Kidney capillary endothelial cell (primary cell): ENCODE measurements around the gene NT5M.

Source experiments
- DNase-seq: peaks from one replicate; pipeline ENCODE4 v3.0.0-alpha.2; 2018; ENCODE audit warnings: low spot score

Gene NT5M

DNA sequence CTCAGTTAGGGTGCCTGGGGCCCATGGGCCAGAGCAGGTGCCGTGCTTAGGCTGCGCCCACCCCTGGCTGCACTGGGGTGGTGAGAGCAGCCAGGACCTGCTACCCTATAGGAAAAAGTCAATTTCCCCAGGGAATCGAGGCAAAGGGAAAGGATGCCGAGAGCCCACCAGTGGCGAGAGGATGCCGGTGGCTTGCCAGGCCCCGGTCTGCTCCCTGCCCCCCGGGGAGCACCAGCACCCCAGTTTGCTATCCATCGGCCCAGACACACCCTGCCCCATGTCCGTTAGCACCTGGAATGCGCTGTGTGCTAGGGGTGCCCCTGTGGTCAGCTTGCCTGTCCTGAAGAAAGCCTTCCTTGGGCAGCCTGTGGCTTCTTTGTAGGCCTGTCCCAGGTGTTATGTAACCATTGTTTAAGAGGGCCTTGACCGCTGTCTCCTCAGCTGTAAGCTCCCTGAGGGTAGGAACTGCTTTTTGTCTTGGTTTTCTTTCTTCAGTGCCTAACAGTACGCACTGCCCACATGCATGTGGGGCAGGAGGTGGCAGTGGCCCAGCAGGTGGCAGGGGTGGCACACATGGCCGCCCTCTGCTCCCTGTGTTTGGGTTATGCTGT lies 40.8 kb downstream of the NT5M start:
- no peak for DNase-seq

- no peak for DNase-seq
Measured at GRCh38 chr17:17344507-17345293, 41.5 kb downstream of the NT5M start.

GRCh38 chr17:17345294-17345597 lies 42.1 kb downstream of the NT5M start:
- DNase-seq: no peak

DNA sequence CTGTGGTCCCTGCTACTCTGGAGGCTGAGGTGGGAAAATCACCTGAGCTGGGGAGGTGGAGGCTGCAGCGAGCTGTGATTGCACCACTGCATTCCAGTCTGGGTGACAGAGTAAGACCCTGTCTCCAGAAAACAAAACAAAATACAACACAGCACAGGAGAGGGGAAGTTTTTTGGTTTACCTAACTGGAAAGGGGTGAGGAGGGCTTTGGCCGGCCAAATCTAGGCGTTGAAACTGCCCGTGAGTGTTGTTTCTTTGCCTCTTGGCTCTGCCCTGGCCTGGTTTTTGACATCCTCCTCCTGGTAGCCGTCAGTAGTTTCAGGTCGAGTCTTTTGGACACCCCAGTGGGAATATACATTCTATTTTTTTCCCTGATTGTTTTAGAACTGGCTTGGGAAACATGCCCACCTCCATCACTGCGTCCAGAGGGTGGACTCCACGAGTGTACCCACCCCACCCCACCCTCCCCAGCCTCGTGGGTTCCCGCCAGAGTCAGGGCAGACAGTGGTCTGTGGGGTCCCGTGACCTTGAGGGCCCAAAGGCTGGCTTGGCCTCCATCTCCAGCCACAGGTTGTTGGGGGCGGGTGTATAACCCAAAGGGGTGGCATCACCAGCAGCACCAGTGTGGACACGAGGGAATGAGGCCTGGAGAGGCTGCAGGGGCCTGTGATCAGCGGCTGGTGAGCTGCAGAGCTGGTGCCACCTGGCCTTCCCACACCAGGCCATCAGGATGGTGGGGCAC lies 42.7 kb downstream of the NT5M start:
- DNase-seq: no peak

DNA sequence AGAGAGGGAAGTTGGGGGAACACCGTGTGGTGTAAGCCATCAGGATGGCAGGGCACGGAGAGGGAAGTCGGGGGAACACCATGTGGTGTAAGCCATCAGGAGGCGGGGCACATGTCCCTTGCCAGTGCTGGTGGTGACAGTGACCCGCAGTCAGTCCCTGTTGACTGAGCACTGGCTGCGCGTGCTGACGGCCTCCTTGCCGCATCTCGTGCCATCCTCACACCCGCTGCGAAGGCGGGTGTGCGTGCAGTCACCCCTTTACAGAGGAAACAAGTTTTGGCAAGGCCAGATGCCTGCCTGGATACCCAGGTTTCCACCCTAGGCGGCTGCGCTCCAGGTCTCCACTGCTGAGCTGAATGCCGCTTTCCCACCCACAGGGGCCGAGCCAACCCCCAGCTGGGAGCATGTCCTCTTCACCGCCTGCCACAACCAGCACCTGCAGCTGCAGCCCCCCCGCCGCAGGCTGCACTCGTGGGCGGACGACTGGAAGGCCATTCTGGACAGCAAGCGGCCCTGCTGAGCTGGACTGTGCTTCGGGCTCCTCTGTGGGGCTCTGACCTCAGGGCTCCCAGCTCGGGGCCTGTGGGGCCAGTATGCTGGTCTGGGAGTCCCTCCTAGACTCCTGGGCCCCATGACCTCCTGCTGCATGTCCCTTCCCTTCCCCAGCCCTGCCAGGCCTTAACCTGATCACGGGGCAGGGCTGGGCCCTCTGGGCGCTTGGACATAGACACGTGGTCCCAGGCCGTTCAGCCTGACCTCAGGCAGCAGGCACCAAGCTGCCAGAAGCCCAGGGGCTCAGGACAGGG lies 43.5 kb downstream of the NT5M start:
- no peak for DNase-seq

DNA sequence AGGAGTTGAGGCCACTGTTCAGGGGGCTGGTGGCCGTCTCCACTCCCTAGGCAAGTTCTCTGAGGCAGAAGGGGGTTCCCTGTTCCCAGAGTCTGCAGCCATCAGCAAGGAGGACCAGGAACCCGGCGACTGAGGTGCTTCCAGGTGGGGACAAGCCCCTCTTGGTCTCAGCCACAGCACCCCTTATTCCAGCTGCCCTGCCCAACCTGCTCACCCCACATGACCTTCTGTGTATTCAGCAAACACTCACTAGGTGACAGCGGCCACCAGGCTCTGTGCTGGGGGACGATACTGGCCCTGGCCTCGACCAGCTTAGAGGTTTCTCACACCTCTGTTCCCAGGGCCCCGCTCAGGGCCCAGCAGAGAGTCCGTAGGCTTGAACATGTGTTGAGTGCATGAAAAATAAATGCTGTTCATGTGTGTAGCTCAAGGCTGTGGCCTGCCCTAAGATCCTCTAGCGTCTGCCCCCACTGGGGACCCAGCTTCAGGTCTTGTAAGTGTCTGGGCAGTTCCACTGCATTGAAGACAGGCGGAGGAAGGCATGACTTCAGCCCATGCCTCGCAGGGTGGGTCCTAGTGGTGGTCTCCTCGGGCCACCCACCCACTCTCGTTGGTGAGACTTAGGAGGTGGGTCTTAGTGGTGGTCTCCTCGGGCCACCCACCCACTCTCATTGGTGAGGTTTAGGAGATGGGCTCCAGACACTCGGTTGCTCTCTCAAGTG lies 44.2 kb downstream of the NT5M start:
- DNase-seq: no peak

- no peak for DNase-seq
Measured at GRCh38 chr17:17347956-17348871, 45.0 kb downstream of the NT5M start.

DNA sequence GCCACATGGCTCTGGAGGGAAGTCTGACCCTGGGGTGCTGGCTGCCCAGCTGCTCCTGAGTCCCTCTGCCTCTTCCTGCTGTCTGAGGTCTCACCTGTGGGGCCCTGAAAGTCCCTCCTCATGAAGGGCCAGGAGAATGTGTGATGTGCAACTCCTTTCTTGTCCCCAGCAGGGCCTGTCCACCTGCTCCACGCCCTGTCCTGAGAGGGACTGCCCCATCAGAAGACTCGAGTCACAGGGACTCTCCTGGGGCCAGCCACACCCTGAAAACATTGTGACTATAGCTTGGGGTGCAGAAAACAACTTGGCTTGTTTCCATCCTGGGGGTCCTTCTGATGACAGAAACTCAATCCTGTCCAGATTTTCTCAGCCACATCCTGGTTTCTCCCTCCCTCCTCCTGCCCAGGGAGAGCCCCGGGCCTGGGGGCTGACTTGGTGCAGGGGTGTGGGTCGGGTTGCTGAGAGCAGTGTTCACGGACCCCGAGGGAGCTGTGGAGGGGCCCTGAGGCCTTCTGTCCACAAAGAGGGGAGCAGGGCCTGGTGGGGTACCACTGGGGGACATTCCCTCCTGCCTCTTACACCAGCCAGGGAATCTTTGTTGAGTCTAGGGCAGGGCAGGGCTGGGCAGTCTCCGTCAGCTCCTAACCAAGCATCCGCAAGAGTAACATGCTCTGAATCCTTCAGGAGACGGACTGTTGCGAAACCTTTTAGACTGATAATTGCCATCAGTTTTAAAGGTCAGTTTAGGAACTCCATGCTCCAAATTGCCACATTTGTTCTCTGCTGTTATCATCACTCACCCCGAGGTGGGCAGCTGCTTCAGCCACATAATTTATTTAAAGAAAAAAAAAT lies 45.9 kb downstream of the NT5M start:
- no peak for DNase-seq

GRCh38 chr17:17349724-17350106 lies 46.5 kb downstream of the NT5M start:
- no peak for DNase-seq

DNA sequence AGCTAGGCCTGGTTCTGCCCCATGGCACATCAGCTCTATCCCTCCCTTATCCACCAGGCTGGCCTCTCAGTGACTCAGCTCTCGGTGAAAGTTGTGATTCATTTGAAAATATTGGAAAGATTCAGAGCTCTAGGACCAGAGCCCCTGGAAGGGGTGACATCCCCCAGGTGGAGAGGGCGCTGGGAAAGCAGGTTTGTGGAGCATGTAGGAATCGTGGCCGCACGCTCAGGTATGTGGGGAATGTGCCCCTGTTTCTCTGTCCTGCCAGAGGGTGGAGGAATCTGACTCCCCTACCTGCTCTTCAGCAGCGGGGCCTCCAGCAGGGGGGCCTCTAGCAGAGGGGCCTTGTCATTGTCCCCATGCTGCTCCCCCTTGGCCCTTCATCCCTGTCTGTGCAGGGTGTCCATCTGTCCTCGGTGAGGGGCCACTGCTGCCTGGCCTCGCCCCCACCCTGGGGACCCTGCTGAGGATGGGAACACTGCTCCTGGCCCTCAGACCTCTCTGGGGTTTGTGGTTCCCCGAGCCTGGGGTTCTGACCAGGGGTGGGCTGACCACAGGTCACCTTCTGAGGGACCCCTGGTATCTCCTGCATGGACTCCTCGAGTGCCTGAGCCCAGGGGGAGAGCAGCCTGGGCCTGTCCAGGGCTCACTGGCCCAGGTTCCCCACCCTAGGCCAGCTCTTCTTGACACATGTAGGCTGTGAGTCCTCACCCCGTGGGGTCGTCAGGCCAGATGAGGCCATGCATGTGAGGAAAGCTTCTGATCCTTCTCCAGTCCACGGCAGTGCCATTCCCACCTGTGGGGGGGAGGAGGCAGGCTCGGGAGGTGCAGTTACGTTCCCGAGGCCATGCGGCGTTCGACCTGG lies 47.5 kb downstream of the NT5M start:
- DNase-seq: no peak

DNA sequence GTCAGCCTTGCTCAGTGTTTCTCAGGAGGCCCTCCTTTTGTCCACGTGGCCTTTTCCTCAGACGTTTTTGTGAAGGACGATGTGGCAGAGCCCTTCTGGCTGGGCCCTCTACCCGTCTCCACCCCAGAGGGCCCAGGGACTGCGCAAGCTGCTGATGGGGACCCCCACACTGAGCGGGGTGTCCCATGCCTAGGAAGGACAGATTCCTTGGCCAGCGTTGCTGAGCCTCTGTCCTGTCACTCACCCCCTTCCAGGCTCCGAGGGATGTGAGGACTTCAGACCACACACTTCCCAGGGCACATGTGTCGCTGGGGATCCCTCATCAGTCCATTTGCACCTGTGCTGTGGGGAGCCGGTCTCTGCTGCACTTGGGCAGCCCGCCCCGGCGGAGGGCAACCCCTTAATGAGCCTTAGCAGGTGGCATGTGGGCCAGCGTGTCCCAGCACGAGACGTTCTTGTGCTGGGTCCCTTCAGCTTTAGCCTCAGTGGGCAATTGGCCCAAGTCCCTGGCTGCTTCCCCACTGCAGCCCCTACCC lies 48.3 kb downstream of the NT5M start:
- DNase-seq: no peak

DNA sequence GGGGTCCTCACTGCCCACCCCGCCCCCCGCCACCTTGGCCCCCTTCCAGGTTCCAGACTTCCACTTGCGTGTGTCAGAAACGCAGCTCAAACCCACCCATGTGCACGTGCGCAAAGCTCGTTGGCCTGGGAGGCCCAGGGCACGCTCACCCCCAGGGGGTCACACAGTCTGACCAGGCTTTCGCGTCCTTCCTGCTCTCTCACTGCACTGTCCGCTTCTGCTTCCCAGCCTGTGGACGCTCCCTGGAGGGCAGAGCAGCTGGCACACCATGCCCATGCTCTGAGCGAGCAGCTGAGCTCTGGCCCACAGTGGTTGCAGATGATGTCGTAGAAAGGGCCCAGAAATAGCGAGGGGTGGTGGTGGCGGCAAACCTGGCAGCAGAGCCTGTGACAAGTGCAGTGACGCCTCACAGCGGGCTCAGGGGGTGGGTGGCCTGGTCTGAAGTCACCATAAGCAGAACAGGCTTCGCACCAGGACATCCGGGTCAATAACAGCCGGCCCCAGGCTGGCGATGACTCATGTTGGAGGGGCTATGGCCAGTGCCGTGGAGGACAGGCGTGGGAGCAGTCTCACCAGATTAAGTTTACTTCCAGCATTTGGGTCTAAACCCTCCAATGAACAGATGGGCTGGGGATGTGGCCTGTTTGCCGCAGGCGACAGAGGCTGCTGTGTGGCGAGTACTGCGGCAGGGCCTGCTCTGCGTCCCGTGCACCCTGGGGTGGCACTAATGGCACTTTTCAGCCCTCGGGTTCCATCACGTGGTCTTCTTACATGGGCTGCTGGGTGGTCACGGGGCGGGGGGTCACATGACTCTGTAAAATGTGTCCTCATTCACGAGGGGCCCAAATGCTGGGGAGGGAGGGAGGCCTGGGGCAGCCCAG lies 49.0 kb downstream of the NT5M start:
- DNase-seq: peak; percentile 87

GRCh38 chr17:17352836-17353624 lies 49.9 kb downstream of the NT5M start:
- DNase-seq: no peak

DNA sequence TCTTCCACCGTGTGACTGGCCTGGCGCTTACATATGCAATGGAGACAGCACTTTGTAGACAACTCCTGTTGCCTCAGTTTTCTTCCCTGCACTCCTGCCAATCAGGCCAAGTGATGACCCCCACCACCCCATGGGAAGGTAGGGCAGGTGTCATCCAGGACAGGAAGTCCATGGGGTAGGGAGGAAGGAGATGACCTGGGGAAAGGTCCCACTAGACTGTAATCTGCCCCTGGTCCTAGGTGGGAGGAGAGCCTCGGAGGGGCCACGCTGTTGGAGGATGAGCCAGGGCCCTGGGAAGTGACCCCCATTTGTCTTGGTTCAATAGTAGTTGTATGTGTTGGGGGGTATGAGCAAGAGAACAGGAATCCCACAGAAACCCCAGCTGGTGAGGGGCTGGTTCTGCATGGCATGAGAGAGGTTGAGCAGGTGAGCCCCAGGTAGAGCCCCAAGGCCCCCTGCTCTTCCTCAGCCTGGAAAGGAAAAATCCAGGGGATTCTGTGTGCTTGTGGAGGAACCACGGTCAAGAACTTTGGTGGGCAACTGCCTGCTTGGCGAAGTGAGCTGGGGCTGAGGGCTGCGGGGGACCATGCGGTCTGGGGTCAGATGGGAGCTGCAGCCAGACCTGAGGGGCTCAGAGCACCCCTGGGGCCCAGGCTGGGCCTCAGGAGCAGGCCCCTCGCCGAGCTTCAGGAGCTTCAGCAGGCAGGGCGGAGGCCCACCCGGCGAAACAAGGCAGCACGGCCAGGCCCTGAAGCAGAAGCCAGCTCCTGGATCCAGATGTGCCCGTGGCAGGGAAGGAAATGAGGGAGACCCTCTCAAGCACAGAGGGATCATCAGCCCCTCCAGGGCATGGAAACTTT lies 50.7 kb downstream of the NT5M start:
- DNase-seq: no peak

DNA sequence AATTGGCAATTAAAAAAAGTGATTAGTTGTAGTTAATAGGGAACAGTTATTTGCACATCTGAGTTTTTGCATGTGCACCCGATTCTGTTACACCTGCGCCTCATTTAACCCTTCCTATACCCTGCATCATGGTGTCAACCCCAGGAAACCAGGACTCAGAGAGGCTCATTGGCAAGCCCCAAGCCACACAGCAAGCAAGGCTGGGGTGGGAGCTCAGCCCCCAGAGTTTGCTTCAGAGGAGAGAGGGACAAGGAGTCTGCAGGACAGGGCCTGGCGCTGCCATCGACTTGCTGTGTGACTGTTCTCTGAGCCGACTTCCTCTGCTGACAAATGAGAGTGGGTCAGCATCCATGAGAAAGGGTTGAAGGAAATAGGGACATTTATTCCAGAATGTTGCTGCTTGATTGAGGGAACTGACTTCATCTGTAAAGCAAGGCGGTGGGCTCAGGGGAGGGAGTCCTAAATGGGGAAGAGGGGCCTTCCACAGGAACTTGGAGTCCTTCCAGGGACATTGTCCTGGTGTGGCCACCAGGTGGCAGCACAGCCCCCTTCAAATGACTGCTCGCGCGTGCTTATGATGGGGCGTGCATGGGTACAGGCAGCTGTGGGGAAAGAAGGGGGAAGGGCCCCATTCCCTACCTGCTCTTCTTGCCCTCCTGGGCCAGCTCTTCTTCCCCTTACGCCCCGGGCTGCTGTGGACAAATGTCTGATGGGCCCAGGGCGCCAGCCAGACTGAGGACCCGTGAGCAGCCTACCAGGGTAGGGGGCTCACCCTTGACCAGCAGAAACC lies 51.6 kb downstream of the NT5M start:
- peak; percentile 76 for DNase-seq
